Stimulated activated CD4-positive, alpha-beta T cell treated with anti-CD3 and anti-CD28 coated beads, Interleukin-2, amount 100 ng/mL, for 24 hours (primary cell): ENCODE measurements around the gene GALNT15.

Source experiments
- DNase-seq, 2 donors: peaks; one replicate each; pipeline ENCODE4 v3.0.0-alpha.2; 2020

The GALNT15 gene, protein sequence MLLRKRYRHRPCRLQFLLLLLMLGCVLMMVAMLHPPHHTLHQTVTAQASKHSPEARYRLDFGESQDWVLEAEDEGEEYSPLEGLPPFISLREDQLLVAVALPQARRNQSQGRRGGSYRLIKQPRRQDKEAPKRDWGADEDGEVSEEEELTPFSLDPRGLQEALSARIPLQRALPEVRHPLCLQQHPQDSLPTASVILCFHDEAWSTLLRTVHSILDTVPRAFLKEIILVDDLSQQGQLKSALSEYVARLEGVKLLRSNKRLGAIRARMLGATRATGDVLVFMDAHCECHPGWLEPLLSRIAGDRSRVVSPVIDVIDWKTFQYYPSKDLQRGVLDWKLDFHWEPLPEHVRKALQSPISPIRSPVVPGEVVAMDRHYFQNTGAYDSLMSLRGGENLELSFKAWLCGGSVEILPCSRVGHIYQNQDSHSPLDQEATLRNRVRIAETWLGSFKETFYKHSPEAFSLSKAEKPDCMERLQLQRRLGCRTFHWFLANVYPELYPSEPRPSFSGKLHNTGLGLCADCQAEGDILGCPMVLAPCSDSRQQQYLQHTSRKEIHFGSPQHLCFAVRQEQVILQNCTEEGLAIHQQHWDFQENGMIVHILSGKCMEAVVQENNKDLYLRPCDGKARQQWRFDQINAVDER

DNA sequence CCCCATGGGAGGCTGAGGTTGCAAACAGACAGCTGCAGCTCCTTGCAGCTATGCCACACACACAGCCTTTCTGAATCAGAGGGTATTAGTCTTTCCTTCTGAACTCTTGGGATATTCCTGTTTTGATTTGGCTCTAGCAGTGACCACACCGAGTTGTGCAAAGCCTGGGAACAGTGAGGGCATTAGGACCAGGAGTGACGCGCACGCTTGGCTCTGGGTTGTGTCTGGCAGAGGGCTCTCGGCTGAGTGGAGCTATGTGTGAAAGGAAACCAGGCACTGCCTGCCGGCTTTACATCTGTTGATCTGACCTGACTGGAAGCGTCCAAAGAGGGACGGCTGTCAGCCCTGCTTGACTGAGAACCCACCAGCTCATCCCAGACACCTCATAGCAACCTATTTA lies at the start of gene GALNT15:
TSS of gene GALNT15 (plus strand) at position 292 of the 400 bp plus-strand sequence. CDS start 472 bp downstream, outside the sequence.
- DNase-seq: no peak

DNA sequence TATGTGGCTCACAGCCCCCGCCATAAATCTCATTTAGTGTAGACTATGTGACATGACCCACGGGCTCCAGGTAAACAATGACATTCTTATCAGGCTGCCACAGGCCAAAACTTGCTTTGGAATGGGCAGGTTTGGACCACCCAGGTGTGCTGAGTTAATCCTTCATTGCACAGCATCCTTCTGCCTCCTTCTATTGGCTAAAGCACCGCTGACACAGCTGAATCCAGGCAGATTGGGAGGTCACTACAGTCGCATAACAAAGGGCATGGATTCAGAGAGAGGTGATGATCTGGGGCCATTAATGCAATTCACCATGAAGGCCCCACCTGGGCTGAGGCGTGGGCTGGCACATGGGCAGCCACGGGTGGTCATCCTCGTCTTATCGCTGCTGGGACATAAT lies 47.8 kb upstream of the GALNT15 start:
- DNase-seq: no peak

DNA sequence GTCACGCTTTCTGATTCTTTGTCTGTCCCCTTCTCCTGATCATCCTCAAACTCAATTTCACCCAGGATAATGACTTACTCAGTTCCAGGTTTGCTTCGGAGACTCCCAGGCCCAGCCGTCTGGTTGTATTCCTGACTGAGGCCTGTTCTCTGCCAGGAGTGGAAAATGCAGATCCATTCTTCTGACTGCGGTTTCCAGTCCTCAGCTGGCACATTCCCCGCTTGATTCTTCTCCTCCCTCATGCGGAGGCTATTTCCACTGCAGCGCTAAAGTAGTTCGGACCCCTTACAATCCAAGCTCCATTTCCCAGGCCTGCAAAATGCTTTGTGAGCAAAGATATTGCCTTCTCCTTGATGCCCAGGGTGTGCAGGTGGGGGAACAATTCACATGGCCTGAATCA lies 47.2 kb upstream of the GALNT15 start:
- no peak for DNase-seq

DNA sequence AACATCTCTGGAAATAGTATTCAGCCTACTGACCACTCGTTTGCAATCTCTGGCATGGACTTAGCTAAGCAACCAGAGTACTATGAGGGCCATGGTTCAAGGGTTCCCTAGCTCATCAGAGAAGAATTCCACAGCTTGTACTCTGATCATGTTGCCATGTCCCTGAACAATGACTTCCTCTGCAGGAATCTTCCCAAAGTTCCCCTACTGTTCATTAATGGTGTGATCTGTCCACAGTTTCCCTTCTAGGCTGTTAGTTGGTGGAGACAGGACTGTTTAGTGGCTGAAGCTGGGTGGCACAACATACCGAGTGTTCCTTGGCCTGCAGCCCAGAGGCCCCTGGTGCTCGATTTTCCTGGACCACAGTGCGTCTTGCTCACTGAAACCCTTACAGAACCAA lies 44.4 kb upstream of the GALNT15 start:
- DNase-seq: no peak

DNA sequence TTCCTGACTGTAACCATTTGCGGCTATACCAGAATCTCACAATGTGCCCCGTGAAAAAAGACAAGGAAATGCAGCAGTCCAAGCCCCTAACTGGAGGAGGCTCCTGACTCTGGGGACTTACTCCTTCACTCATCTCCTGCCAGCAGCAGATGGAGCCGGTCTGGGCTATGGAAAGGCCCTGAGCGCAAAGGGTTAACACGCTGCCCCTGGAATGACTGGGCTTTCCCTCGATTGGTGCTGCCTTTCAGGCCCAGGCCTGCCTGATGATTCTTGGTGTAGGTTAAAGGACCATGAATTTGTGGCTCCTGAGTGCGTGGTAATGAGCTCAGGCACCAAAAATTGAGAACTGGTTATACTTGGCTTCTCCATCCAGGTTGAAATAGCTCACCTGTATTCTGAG lies 42.3 kb upstream of the GALNT15 start:
- DNase-seq: no peak

DNA sequence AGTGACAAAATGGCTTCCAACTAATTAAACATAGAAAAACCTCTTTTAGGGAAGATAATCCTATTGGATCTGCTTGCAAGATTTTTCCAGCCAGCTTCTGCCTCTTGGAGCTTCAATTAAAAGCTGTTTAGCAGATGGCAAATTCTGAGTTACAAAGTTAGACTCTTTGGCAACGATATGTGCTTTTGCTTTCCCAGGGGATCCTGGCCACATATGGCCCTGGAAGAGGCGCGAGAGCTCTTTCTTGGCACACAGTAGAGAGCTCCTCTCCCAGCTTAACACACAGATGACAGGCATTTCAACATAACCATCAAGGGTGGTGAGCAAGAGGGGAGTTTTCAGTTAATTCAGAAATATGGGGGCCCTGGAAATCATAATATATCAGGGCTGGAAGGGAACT lies 41.6 kb upstream of the GALNT15 start:
- DNase-seq: no peak

DNA sequence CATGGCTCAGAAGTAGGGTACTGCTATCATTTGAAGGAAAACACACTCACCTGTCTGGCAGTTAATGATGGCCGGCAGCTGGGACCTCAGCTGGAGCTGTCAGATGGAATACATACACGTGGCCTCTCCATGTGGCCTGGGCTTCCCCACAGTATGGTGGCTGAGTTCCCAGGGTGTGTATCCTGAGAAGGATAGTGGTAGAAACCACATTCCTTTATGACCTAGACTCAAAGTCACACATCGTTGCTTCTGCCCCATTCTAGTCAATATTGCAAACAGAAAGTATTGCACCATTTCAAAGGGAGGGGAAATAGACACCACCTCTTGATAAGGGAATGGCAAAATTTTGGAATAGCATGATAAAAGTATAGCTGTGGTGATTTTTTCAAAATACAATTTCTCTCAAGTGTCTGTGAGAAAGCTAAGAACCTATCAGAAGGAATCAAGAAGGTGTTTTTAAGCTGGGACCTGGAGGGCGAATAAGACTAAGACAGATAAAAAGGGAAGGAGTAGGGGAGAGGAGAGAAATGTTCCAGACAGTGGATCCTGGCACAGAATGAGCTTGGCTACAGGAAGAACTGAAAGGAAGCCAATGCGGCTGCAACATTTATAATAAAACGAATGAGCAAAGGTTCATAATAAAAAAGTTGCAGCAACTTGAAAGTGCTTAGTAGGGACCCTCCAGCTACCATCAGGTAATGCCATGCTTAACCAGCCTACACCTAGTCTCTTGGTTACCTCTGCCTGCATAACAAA lies 40.1 kb upstream of the GALNT15 start:
- no peak for DNase-seq

GRCh38 chr3:16136055-16136454 lies 38.4 kb upstream of the GALNT15 start:
- DNase-seq: no peak

DNA sequence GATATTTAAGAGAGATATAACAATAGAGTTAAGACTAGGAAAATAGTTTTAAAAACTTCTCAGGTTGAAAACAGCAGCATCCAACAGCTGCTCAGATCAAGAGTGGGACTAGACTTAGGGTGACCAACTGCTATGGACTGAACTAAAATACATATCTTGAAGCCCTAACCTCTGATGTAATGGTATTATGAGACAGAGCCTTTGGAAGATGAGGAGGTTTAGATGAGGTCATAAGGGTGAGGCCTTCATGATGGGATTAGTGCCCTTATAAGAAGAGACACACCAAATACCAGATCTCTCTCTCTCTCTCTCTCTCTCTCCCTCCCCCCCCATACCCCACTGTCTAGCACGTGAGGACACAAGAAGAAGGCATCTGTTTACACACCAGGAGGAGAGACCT lies 37.4 kb upstream of the GALNT15 start:
- DNase-seq: no peak

DNA sequence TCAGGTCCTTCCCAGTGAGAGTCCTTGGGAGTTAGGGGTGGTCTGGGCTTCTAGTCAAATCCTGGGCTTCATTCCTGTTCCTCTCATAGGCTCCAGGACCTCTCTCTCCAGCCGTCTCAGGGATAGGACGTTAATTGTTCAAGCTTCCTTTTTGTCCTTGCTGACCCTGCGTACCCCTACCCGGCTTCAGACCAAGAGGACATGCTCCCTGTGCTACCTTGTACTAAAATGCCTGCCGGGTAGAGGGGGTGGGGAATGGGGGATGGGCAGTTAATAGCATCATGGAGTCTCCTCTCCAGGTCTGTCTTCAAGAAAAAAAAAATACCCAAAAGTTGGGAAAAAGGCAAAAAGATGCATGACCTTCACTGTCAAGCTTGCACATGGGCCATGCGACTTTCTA lies 36.5 kb upstream of the GALNT15 start:
- no peak for DNase-seq

DNA sequence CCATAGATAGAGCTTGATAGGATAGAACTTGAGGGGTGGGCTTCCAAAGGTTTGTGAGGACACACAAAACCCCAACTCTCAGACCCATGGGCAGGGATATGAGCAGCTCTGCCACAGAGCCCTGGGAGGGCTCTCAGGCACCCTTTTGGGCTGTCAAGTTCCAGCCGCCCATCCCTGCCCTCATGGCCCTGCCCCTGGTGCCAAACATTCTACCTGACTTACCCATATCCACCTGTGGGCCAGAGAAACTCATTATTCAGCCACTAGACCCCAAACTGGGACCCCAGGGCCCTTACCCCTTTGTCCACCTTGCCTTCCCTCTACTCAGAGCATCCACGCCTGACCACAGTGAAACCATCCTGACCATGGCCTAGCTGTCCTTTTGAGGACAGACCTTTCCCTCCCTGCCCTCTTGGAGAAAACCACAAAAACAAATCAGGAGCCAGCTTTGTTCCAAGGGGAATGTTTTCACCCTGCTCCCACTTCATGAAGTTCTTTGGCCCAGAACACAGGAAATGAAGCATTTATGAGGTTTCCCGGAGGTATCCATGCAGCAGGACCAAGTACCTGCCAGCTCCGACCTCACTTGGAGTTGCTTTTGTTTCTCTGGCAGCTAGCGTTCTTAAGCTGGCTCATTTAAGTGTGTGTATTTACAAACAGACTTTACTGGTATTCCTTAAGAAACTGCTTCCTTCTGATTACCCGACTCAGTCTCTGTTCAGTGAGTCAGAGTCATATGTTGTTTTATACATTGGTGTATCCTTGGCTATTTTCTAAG lies 34.2 kb upstream of the GALNT15 start:
- DNase-seq: no peak

DNA sequence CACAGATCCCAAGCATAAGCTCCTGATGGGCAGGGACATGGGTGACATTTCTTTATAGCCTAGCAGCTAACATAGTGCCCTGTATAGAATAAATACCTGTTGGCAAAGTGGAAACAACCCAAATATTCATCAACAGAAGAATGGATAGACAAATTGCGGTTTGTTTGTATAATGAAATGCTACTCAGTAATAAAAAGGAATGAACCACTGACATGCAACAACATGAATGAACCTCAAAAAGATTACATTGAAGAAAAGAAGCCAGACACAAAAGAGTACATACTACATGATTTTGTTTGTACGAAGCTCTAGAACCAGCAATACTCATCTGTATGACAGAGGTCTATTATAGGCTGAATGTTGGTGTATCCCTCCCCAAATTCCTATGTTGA lies 33.6 kb upstream of the GALNT15 start:
- no peak for DNase-seq

- DNase-seq: no peak
Measured at GRCh38 chr3:16142350-16143025, 32.0 kb upstream of the GALNT15 start.

DNA sequence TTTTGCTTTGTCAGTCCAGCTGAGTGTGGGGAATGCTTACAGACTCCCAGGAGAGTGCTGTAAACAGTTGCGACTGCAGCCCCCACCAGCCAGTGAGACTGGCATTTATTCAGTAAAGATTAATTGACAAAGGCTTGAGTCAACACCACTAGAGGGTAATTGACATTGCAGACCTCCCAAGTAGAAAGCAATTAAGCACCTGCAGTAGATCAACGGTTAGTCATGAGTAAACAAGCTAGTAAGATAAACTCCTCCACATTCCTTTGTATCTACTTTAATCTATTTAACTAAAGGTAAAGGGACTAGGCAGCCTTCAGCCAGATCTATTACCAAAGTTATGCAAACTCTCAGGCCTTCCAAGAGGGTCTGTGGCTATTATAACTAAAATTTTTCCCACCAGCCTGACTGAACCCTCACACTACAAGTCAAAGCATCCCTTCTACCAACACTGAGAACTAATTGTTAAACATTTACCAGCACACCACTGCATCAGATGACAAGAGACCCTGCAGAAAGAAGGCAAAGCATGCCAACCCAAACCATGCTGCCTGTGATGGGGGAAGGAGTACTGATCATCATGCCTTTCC lies 30.5 kb upstream of the GALNT15 start:
- no peak for DNase-seq

- no peak for DNase-seq
Measured at GRCh38 chr3:16145176-16145575, 29.3 kb upstream of the GALNT15 start.

DNA sequence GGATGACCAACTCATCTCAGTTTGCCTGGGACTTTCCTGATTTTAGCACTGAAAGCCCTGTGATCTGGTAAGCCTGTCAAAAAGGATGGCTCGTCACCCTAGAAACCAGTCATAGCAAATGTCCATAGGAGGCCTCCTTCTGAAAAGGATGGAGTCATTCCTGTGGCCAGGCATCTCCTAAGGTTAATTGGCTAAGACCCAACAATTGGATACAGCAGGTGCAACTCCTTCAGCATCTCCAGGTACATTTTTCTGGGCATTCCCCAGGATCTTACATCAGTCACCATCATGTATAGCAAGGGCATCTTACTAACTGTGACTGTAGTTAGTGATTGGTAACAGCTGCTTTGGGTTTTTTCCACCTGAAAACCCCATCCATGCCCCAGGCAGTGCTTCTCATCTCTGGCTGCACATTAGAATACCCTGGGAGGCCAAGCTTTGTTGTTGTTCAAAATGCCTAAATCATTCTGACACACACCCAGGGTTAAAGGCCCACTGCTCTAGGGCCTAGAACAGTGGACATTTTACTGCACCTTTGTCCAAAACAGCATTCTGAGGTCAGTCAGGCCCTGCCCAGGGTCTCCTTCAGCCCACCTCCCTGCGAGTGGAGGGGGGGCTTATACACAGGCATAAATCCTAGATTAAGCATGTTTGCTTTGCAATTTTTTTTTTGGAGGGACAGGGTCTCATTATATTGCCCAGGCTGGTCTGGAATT lies 28.3 kb upstream of the GALNT15 start:
- no peak for DNase-seq

GRCh38 chr3:16147220-16147994 lies 27.1 kb upstream of the GALNT15 start:
- no peak for DNase-seq

DNA sequence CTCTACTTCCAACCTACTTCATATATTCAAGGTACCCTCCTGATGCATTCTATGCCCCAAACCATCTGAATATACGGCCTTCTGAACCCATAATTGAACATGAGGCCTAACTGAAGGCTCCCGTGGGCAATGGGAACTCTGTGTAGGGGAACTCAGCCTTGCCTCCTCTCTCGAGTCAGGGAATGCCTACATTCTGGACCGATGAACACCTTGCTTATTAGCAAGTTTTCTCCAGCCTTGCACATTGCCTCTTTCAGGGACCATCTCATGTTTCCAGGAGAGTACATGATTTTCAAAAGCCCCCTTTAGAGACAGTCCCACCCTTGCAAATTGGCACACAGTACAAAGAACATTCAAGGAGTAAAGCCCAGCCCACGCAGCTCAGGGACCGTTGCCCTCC lies 26.3 kb upstream of the GALNT15 start:
- no peak for DNase-seq

GRCh38 chr3:16148783-16149182 lies 25.7 kb upstream of the GALNT15 start:
- DNase-seq: no peak

DNA sequence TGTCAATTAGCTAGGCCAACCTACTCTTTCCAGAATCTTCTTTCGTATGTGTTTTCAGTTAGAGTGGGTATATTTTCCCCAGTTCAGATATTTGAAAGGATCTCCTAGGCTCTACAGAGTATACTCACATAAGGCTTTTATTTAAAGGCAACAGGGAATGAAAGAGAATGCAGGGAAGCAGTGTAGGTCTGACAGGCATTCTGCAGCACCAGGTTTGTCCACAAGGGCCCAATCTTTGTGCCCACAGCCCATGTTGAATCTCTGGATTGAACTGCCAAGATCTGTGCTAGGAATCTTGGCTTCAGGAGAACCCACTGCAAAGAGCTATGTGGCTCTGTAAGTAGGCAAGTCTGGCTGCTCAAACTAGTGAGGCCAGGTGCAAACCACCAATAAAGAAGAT lies 24.2 kb upstream of the GALNT15 start:
- no peak for DNase-seq

DNA sequence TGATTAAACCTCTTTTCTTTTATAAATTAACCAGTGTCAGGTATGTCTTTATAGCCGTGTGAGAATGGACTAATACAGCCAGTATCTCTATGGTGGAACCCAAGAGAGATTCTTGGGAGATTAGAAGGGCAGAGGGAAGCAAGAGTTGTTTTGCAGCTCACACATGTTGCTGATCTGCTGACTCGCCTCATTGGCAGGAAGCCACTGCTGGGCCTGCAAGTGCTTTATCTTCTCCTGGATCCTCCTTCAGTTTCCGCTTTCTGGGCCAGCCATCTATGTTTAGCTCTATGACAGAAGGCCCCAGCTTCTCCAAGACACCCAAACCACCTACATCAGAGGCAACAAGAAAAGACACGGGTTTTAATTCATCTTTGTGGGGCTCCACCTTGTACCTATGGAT lies 23.4 kb upstream of the GALNT15 start:
- no peak for DNase-seq
